H1 (cell line): ENCODE data around the gene SLC8A3. TPM values are rescaled to one million over a fixed set of nuclear protein-coding genes. Genes with fewer than 3 reads are reported as not detected.

Experiments
- CTCF ChIA-PET: fragments of 300-600 bp; sonication (Branson Sonifier 250); formaldehyde crosslinking; loops from one replicate; lab custom pipeline; 2021; ENCODE audit not compliant: partially characterized antibody; lab: Charles Lee
- POLR2A ChIA-PET: fragments of 300-600 bp; sonication (Branson Sonifier 250); formaldehyde crosslinking; loops from one replicate; lab custom pipeline; 2021; ENCODE audit warnings: inconsistent platforms; ENCODE audit not compliant: partially characterized antibody; lab: Charles Lee
- DNase-seq, 2 experiments: peaks; one replicate each; pipeline versions ENCODE4 v3.0.0 to v3.0.0-alpha.2; 2010 to 2022; ENCODE audit warnings: low spot score in 2 of 2, low read depth in 1 of 2, mixed read lengths in 1 of 2
- FAIRE-seq: peaks from 2 replicates; lab custom pipeline; 2011; peaks lifted over from hg19 to GRCh38; lab: Jason Lieb, UNC
- H2AFZ ChIP-seq: 2 replicates; pipeline ENCODE4 v1.8.1; 2012; ENCODE audit warnings: low read length, inconsistent platforms
- H2AK5ac ChIP-seq: 2 replicates; pipeline ENCODE4 v1.6.1; 2013; ENCODE audit warnings: low read depth, low read length
- H2BK120ac ChIP-seq: replicated peaks from 2 replicates; pipeline ENCODE3; 2013; ENCODE audit warnings: low read depth, low read length, inconsistent platforms
- H2BK12ac ChIP-seq: 2 replicates; pipeline ENCODE4 v1.6.1; 2013; ENCODE audit warnings: low read depth, low read length
- H2BK15ac ChIP-seq: 2 replicates; pipeline ENCODE4 v1.6.1; 2013; ENCODE audit warnings: low read length
- H2BK20ac ChIP-seq: 2 replicates; pipeline ENCODE4 v1.6.1; 2013; ENCODE audit warnings: low read length
- H2BK5ac ChIP-seq: 2 replicates; pipeline ENCODE4 v1.6.1; 2013; ENCODE audit warnings: low read depth, low read length
- H3K14ac ChIP-seq: 2 replicates; pipeline ENCODE4 v1.6.1; 2013; ENCODE audit warnings: inconsistent platforms; ENCODE audit not compliant: insufficient read length
- H3K18ac ChIP-seq: 2 replicates; pipeline ENCODE4 v1.6.1; 2013; ENCODE audit warnings: low read length; ENCODE audit errors: extremely low read depth
- H3K23ac ChIP-seq: 2 replicates; pipeline ENCODE4 v1.6.1; 2013; ENCODE audit warnings: inconsistent platforms; ENCODE audit not compliant: insufficient read length
- H3K23me2 ChIP-seq: 2 replicates; pipeline ENCODE4 v1.6.1; 2013; ENCODE audit warnings: low read depth, low read length
- H3K27ac ChIP-seq: 2 replicates; pipeline ENCODE4 v1.6.1; 2011; ENCODE audit warnings: low read depth, low read length, inconsistent platforms
- H3K27me3 ChIP-seq, 4 experiments: replicated peaks in 1 of 4; 1 replicate in 1 of 4; 2 replicates in 3 of 4; pipeline versions ENCODE4 v1.6.1 to v1.8.1; 2011 to 2013; ENCODE audit warnings: low read length in 3 of 4, mild to moderate bottlenecking in 3 of 4, inconsistent platforms in 2 of 4, mixed read lengths in 2 of 4, moderate library complexity in 1 of 4; ENCODE audit not compliant: control insufficient read depth in 3 of 4, insufficient read depth in 3 of 4; ENCODE audit errors: extremely low read depth in 1 of 4
- H3K36me3 ChIP-seq, 4 experiments: 2 replicates each; pipeline versions ENCODE4 v1.6.1 to v1.8.1; 2011 to 2013; ENCODE audit warnings: mild to moderate bottlenecking in 4 of 4, low read length in 3 of 4, moderate library complexity in 2 of 4, control low read depth in 1 of 4, inconsistent platforms in 1 of 4; ENCODE audit not compliant: insufficient read depth in 4 of 4, control insufficient read depth in 2 of 4
- H3K4ac ChIP-seq: replicated peaks from 2 replicates; pipeline ENCODE3; 2013; ENCODE audit warnings: low read length, low read depth, mixed read lengths, inconsistent platforms; ENCODE audit not compliant: insufficient read length
- H3K4me1 ChIP-seq, 4 experiments: replicated peaks in 1 of 4; 1 replicate in 1 of 4; 2 replicates in 3 of 4; pipeline versions ENCODE4 v1.6.1 to v1.8.1; 2011 to 2013; ENCODE audit warnings: low read length in 3 of 4, inconsistent platforms in 2 of 4, mixed read lengths in 1 of 4; ENCODE audit not compliant: insufficient read depth in 4 of 4, control insufficient read depth in 3 of 4
- H3K4me2 ChIP-seq, 2 experiments: 2 replicates each; pipeline versions ENCODE4 v1.6.1 to v1.8.1; 2011 to 2013; ENCODE audit warnings: low read depth in 2 of 2, low read length in 2 of 2, control low read depth in 1 of 2, inconsistent platforms in 1 of 2, mild to moderate bottlenecking in 1 of 2; ENCODE audit not compliant: insufficient read depth in 1 of 2
- H3K4me3 ChIP-seq, 4 experiments: fragments of 200-600, 300-600 bp in 1 of 4; sonication (generic), shearing (Covaris generic), sonication (Bioruptor Twin) in 1 of 4; 2 replicates each; pipeline versions ENCODE4 v1.5.1 to v1.8.1; 2011 to 2016; ENCODE audit warnings: low read length in 4 of 4, low read depth in 3 of 4, control low read depth in 2 of 4, inconsistent platforms in 2 of 4, mild to moderate bottlenecking in 2 of 4, mixed read lengths in 1 of 4, moderate library complexity in 1 of 4; ENCODE audit not compliant: insufficient read depth in 2 of 4; ENCODE audit errors: extremely low read depth in 1 of 4
- H3K56ac ChIP-seq: replicated peaks from 2 replicates; pipeline ENCODE3; 2013; ENCODE audit warnings: low read depth, mild to moderate bottlenecking, mixed read lengths, low read length, inconsistent platforms; ENCODE audit not compliant: insufficient read length
- H3K79me1 ChIP-seq: 2 replicates; pipeline ENCODE4 v1.6.1; 2013; ENCODE audit warnings: low read depth, low read length, control low read depth
- H3K79me2 ChIP-seq, 2 experiments: 2 replicates each; pipeline versions ENCODE4 v1.6.1 to v1.8.1; 2012 to 2013; ENCODE audit warnings: low read length in 2 of 2, mild to moderate bottlenecking in 2 of 2, inconsistent platforms in 1 of 2; ENCODE audit not compliant: insufficient read depth in 2 of 2, control insufficient read depth in 1 of 2
- H3K9ac ChIP-seq, 4 experiments: replicated peaks in 1 of 4; 1 replicate in 1 of 4; 2 replicates in 3 of 4; pipeline versions ENCODE4 v1.6.1 to v1.8.1; 2011 to 2013; ENCODE audit warnings: low read depth in 3 of 4, low read length in 3 of 4, control low read depth in 2 of 4, mild to moderate bottlenecking in 2 of 4, moderate library complexity in 2 of 4, inconsistent platforms in 1 of 4; ENCODE audit errors: extremely low read depth in 1 of 4
- H3K9me3 ChIP-seq, 2 experiments: 2 replicates each; pipeline versions ENCODE4 v1.6.1 to v1.8.1; 2012 to 2013; ENCODE audit warnings: mild to moderate bottlenecking in 2 of 2, moderate library complexity in 2 of 2, control low read depth in 1 of 2, inconsistent platforms in 1 of 2, low read depth in 1 of 2, low read length in 1 of 2, mixed read lengths in 1 of 2; ENCODE audit not compliant: insufficient read depth in 2 of 2
- H4K20me1 ChIP-seq, 2 experiments: replicated peaks in 1 of 2; 2 replicates each; pipeline versions ENCODE3 to v1.8.1; 2011 to 2013; ENCODE audit warnings: inconsistent platforms in 2 of 2, low read length in 2 of 2, mild to moderate bottlenecking in 1 of 2; ENCODE audit not compliant: insufficient read depth in 2 of 2, control insufficient read depth in 1 of 2
- H4K5ac ChIP-seq: 2 replicates; pipeline ENCODE4 v1.6.1; 2013; ENCODE audit warnings: low read length, low read depth, mixed read lengths, inconsistent platforms; ENCODE audit not compliant: insufficient read length
- H4K8ac ChIP-seq: 2 replicates; pipeline ENCODE4 v1.8.0; 2013; ENCODE audit warnings: mild to moderate bottlenecking, moderate library complexity, low read length, inconsistent platforms; ENCODE audit not compliant: insufficient read depth; ENCODE audit errors: extremely low read depth
- H4K91ac ChIP-seq: replicated peaks from 2 replicates; pipeline ENCODE3; 2013; ENCODE audit warnings: low read length, mixed read lengths, inconsistent platforms; ENCODE audit not compliant: insufficient read length
- ASH2L ChIP-seq: fragments of 200-600, 300-600 bp; sonication (generic); IDR thresholded peaks from one replicate; pipeline ENCODE4 v1.7.1; 2017; ENCODE audit warnings: low read length
- CEBPB ChIP-seq: IDR thresholded peaks from 2 replicates; pipeline ENCODE4 v1.6.1; 2012; ENCODE audit warnings: low read depth, low read length
- CHD1 ChIP-seq: IDR thresholded peaks from 2 replicates; pipeline ENCODE4 v1.6.1; 2012; ENCODE audit warnings: low read depth, low read length, improper control_type of control experiment
- CREB1 ChIP-seq: IDR thresholded peaks from 2 replicates; pipeline ENCODE4 v1.6.1; 2012; ENCODE audit warnings: inconsistent platforms
- EZH2 ChIP-seq: fragments of 200-600 bp; sonication (generic); IDR thresholded peaks from 2 replicates; pipeline ENCODE4 v1.7.1; 2012; ENCODE audit warnings: low read depth, mild to moderate bottlenecking, moderate library complexity, low read length, inconsistent platforms; ENCODE audit not compliant: severe bottlenecking
- GTF2F1 ChIP-seq: IDR thresholded peaks from 2 replicates; pipeline ENCODE4 v1.6.1; 2012; ENCODE audit warnings: low read depth, low read length, improper control_type of control experiment, borderline replicate concordance
- JUND ChIP-seq: IDR thresholded peaks from 2 replicates; pipeline ENCODE4 v1.6.1; 2011; ENCODE audit warnings: mild to moderate bottlenecking, improper control_type of control experiment, low read length
- TAF1 ChIP-seq: IDR thresholded peaks from 2 replicates; pipeline ENCODE4 v1.6.1; 2011; ENCODE audit warnings: mild to moderate bottlenecking, low read depth, low read length
- YY1 ChIP-seq: IDR thresholded peaks from 2 replicates; pipeline ENCODE4 v1.6.1; 2011; ENCODE audit warnings: low read depth, mild to moderate bottlenecking, low read length
- WGBS, 2 experiments: shearing (Covaris generic) in 1 of 2; methylation state at CpG; one replicate each; pipeline versions ENCODE4 v1.1.6 to v1.1.7; 2013 to 2015; ENCODE audit warnings: low lambda C conversion rate in 2 of 2, mixed read lengths in 2 of 2, inconsistent platforms in 1 of 2, low coverage in 1 of 2, missing lambda C conversion rate in 1 of 2; ENCODE audit not compliant: insufficient replicate concordance in 2 of 2, insufficient coverage in 1 of 2, insufficient read length in 1 of 2; ENCODE audit errors: extremely low coverage in 1 of 2, missing lambda C conversion rate in 1 of 2; 5-methylcytosine and 5-hydroxymethylcytosine counted together
- polyA plus RNA-seq, 7 experiments: library from polyadenylated mRNA; depleted of rRNA in 3 of 7; stranded (reverse) in 5 of 7; unstranded in 2 of 7; fragments of >200 nt in 5 of 7; fragments of 200-250 nt in 2 of 7; gene quantifications; 1 replicate in 5 of 7; 2 replicates in 1 of 7; 4 replicates in 1 of 7; pipeline versions ENCODE4 v1.2.1 to v1.2.3, GENCODE V29; 2011 to 2013; ENCODE audit warnings: missing spikeins in 2 of 7, mixed read lengths in 2 of 7
- total RNA-seq: library from RNA; stranded (reverse); fragmentation: NEBNext Ultra II Directional; extraction: Animal tissue kit (Norgen Biotek cat#: 25700); gene quantifications from 2 replicates; pipeline ENCODE4 v1.2.1, GENCODE V29; 2021
- TF ChIP-seq, protein P1 (sequence below), 3 experiments: IDR thresholded peaks; 1 replicate in 2 of 3; 2 replicates in 1 of 3; pipeline versions ENCODE4 v1.5.1 to v1.6.1; 2011; ENCODE audit warnings: low read length in 3 of 3, mild to moderate bottlenecking in 3 of 3, inconsistent platforms in 2 of 3, low read depth in 1 of 3, moderate library complexity in 1 of 3; ENCODE audit not compliant: insufficient read depth in 1 of 3; ENCODE audit errors: control extremely low read depth in 1 of 3

The SLC8A3 gene
- total and polyA plus RNA-seq, 2 of the 8 experiments (the other 6 are each of a cell fraction or from before 2014, with no cell fraction given), result 0.38 to 1.1 TPM

DNA sequence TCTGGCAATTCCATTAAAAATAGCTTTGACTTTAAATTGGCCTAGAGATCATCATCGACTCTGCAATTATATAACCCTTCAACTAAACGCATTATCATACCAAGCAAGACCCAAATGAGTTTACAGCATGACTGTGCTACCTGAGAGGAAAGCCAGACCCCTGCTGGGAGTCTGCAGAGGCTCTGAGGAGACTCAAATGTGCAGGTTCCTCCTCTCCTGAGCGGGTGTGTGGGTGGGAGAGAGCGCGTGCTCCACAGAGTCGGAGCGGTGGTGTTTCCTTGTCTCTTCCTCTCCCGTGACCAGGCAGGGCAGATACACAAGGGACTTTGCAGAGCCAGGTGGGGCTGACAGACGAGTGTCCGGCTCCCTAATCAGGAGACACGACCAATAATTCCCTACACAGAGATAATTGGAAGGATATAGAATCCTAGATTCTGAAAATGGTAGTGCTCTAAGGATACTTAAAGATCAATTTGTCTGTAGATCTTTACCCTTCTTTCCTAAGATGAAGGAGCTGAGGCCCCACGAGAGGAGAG lies 74.1 kb downstream of the SLC8A3 start:
- Histone ChIP-seq H3K4ac (no peak overlapping the region), H2BK120ac (no peak overlapping the region), H3K18ac (no peak overlapping the region), H4K91ac (no peak overlapping the region), H2BK15ac (no peak overlapping the region), H3K56ac (no peak overlapping the region), H3K9me3 (no peaks in the 10 kb centered on the region), H2AK5ac (no peak overlapping the region), H3K4me2 (no peak overlapping the region), H3K9ac (no peak overlapping the region), H3K4me3 (no peak overlapping the region), H3K79me2 (no peaks in the 10 kb centered on the region), H2BK12ac (no peak overlapping the region), H2BK20ac (no peak overlapping the region), H2AFZ (no peak overlapping the region), H3K23ac (no peak overlapping the region), H3K27ac (no peak overlapping the region), H3K4me1 (peaks cover 0 to 4% (median 2%) of the 10 kb centered on the region in 4 experiments; a peak in 4 of 7 replicates), H4K5ac (no peak overlapping the region), H3K14ac (no peak overlapping the region), H3K27me3 (peaks cover 0 to 2% (median 0%) of the 10 kb centered on the region in 4 experiments; a peak in 2 of 7 replicates), H3K79me1 (no peaks in the 10 kb centered on the region), H2BK5ac (no peak overlapping the region)
- ChIA-PET POLR2A (no interaction called here), CTCF (interaction anchor here (1.2 kb wide), 1 partner anchor 62 kb away, joined by 3 read pairs; no protein-coding TSS in a partner anchor)
- FAIRE-seq (no peak), DNase-seq (no peak)
- 89% methylated on average over 12 of the region's 12 CpGs; no CpG with 5 or more reads in 1 of the 2 experiments for WGBS, 2 experiments
- TF ChIP-seq EZH2 (no peak), ASH2L (no peak), CEBPB (no peak), CHD1 (no peak), GTF2F1 (no peak), YY1 (no peak), CREB1 (no peak), TAF1 (no peak), JUND (no peak)
- TF ChIP-seq, protein P1, sequence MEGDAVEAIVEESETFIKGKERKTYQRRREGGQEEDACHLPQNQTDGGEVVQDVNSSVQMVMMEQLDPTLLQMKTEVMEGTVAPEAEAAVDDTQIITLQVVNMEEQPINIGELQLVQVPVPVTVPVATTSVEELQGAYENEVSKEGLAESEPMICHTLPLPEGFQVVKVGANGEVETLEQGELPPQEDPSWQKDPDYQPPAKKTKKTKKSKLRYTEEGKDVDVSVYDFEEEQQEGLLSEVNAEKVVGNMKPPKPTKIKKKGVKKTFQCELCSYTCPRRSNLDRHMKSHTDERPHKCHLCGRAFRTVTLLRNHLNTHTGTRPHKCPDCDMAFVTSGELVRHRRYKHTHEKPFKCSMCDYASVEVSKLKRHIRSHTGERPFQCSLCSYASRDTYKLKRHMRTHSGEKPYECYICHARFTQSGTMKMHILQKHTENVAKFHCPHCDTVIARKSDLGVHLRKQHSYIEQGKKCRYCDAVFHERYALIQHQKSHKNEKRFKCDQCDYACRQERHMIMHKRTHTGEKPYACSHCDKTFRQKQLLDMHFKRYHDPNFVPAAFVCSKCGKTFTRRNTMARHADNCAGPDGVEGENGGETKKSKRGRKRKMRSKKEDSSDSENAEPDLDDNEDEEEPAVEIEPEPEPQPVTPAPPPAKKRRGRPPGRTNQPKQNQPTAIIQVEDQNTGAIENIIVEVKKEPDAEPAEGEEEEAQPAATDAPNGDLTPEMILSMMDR (IDR thresholded peaks at IDR 0.05; ENCODE audit: control extremely low read depth in 1 of 3, insufficient read depth in 1 of 3, low read depth in 1 of 3, low read length in 3 of 3), result no peak
- TF ChIP-seq, all 59 proteins: peak for 0
- Histone ChIP-seq H3K23me2 (no peaks in the 10 kb centered on the region), H4K20me1 (no peaks in the 10 kb centered on the region), H3K36me3 (no peaks in the 10 kb centered on the region), H4K8ac (no peak overlapping the region)
